H7 (cell line): Measurements from ENCODE around the gene ORMDL3. TPM values are rescaled to one million over a fixed set of nuclear protein-coding genes. Genes with fewer than 3 reads are reported as not detected.

ENCODE experiments used
- DNase-seq: peaks from one replicate; pipeline ENCODE4 v3.0.0; 2012
- H3K27me3 ChIP-seq: 2 replicates; pipeline ENCODE4 v1.6.0; 2011; ENCODE audit warnings: mild to moderate bottlenecking, low read length; ENCODE audit not compliant: control insufficient read depth, insufficient read depth
- H3K36me3 ChIP-seq: replicated peaks from 2 replicates; pipeline ENCODE4 v1.5.1; 2011; ENCODE audit warnings: low read length; ENCODE audit not compliant: control insufficient read depth, insufficient read depth
- H3K4me3 ChIP-seq: 2 replicates; pipeline ENCODE4 v1.5.1; 2011; ENCODE audit warnings: low read depth, mild to moderate bottlenecking, control low read depth, low read length, moderate library complexity; ENCODE audit not compliant: insufficient read depth
- total RNA-seq: library from RNA; depleted of rRNA; stranded (reverse); fragments of >200 nt; shearing (Covaris generic); gene quantifications from 2 replicates; pipeline ENCODE4 v1.2.3, GENCODE V29; 2014; rRNA removed

The ORMDL3 gene, protein sequence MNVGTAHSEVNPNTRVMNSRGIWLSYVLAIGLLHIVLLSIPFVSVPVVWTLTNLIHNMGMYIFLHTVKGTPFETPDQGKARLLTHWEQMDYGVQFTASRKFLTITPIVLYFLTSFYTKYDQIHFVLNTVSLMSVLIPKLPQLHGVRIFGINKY
- 33.3 and 39.7 TPM in 2 replicates for total RNA-seq

DNA sequence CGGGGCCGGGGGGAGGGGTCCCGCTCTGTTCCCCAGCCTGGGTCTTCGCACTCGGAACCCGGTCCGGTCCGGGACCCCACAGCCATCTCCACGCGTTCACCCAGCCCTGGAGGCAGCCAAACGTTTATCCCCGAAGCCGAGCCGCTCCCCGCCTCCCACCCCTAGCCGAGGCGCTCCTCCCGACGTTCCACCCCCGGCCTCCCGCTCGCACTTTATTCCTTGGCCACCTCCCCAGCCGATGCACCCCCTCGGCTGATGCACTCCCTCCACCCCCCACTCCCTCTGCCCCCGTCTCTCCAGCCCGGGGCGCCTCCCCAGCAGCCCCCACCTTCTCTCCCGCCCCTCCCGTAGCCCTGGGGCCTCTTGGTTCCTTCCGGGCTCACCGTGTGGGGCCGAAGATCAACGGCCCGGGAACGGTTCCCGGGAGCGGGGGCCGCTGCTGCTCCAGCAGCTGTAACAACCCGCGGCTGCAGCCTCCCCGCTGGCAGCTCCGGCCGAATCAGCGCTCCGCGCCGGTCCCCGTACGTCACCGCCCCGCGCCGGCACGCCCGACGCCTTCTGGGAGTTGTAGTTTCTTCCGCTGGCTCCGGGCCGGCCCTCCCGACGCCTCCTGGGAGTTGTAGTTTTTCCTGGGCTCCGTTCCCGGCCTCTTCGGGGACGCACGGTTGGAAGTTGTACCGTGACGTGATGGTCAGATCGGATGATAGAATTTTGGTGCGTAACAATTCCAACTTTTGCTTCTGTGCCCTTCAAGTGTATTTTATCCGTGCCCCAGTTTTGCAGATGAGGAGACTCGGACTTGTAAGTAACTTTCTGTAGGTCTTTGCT is at the start of gene ORMDL3, which contains the start of gene LRRC3C:
Gene ORMDL3 (minus strand): TSS at position 501 of the 828 bp plus-strand sequence. CDS start 3,398 bp downstream, outside the sequence.
Gene LRRC3C (plus strand): TSS at position 632 of the 828 bp plus-strand sequence. CDS start 13,792 bp downstream, outside the sequence.
- DNase-seq: peak; percentile 97
- Histone ChIP-seq H3K4me3 (peak within 1 kb of the TSS; percentile 71), H3K27me3 (no peaks in the 10 kb centered on the region), H3K36me3 (peaks cover 16% of the 10 kb centered on the region)

DNA sequence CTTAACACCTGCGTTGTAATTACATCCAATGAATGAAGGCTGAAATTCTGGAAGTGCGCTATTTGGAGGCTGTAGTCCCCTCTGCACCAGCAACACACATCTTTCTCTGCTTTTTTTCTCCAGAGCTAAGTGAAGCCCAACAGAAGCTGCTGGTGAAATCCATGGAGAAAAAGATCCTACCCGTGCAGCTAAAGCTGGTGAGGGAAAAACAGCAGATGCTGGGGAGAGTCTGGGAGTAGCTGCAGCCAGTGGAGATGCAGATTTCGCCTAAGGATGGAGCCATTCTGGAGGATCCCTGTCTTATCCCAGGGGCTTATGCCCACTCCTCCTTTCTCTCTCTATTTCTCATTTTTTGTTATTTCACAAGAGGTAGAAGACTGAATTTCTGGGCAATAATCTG is 48.4 kb upstream of the ORMDL3 start:
- no peak for DNase-seq
- Histone ChIP-seq H3K27me3 (no peaks in the 10 kb centered on the region; the same call in 1 of the 2 replicates), H3K36me3 (no peaks in the 10 kb centered on the region), H3K4me3 (no peak overlapping the region)

DNA sequence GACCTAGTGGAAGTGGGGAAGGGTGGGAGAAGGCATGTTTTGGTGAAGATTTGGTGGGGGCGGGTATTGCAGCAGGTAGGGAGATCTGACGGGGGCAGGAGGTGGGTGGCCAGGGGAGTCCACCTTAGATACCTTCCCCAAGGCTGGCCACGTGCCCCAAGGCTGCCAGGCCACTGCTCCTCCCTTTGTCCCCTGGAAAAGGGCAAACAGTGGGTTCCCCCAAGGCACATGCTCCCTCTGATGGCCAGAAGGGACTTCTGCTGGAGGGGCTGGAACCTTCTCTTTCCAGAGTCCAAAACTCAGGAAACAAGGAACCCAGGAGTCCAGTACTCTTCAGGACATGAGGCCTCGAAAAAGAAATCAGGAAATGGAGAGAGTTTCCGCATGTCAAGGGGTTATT is 47.0 kb upstream of the ORMDL3 start:
- no peaks in the 10 kb centered on the region for H3K36me3 ChIP-seq
- no peak overlapping the region for H3K4me3 ChIP-seq
- no peaks in the 10 kb centered on the region; the same call in 1 of the 2 replicates for H3K27me3 ChIP-seq
- no peak for DNase-seq

DNA sequence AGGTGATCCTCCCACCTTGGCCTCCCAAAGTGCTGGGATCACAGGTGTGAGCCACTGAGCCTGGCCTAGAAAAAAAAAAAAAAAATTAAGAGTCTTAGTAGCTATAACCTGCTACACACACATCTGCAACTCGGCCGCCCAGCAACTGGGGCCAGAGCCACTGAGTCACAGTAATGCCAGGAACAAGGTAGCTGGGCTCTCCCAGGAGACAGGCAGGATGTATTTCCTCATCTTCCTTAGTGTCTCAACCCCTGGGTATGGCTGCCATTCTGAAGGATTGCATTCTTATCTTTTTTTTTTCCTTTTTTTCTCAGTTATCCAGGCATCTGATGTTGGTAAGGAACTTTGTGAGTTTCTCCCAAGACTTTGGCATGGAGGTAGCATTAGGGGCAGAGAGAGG is 46.1 kb upstream of the ORMDL3 start:
- H3K36me3 ChIP-seq: no peaks in the 10 kb centered on the region
- no peak for DNase-seq
- H3K4me3 ChIP-seq: no peak overlapping the region
- no peaks in the 10 kb centered on the region; the same call in 1 of the 2 replicates for H3K27me3 ChIP-seq

DNA sequence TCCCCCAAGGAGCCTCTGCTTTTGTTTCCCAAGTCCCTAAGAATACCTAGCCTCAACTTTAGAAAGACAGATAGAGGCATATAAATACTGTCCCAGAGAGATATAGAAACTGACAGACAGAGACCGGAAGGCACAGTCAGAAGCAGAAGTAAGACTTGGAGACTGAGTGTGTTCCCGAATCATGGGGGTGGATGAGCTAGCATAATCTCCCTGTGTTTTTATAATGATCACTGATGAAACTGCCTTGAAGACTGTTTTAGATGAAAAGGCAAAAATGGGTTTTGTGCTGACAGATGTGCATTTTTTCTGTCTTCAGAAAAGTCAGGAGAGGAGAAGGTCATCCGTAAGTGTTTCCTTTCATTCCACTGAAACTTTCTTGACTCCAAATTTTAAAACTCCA is 44.9 kb upstream of the ORMDL3 start:
- DNase-seq: no peak
- H3K27me3 ChIP-seq: no peaks in the 10 kb centered on the region; the same call in 1 of the 2 replicates
- H3K4me3 ChIP-seq: no peak overlapping the region
- no peaks in the 10 kb centered on the region for H3K36me3 ChIP-seq

DNA sequence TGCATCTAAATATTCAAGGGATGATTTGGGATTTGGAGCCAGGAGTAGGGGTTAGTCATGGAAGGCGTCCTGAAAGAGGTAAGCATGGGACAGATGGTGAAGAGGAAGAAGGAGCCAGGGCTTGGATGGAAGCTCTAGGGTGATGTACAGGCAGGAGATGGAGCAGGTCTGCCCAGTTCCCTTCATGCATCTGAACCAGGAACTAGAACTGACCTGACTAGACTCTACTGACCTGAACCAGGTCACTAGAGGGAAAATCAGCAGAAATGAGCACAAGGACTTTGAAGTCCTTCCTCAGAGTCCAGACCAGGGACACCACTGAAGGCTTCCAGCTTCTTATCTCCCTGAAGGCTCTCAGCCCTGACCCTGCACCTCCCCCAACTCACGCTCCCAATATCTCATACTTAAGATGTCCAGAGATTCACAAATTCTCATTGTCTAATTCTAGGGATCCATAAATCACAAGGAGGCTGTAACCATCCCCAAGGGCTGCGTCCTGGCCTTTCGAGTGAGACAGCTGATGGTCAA is 43.7 kb upstream of the ORMDL3 start:
- DNase-seq: no peak
- Histone ChIP-seq H3K36me3 (no peaks in the 10 kb centered on the region), H3K4me3 (no peak overlapping the region), H3K27me3 (no peaks in the 10 kb centered on the region; the same call in 1 of the 2 replicates)

DNA sequence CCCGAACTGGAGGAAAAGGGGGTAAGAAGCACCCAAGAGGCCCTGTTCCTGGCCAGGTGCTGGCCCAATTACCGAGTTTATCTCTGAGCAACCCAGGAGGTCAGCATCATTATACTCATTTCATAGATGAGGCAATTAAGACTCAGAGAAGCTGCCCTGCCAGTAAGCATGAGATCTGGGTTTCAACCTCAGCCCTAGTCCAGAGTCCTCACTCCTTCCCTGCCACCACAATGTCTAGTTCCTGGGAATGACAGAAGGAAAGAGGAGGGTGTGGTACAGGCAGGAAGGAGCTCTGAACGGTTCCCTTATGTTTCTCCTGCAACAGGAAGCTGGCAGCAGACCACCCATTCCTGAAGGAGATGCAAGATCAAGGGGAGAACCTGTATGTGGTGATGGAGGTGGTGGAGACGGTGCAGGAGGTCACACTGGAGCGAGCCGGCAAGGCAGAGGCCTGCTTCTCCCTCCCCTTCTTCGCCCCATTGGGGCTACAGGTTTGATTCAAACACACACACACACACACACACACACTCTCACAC is 42.8 kb upstream of the ORMDL3 start:
- no peak for DNase-seq
- no peaks in the 10 kb centered on the region for H3K36me3 ChIP-seq
- no peaks in the 10 kb centered on the region; the same call in 1 of the 2 replicates for H3K27me3 ChIP-seq
- H3K4me3 ChIP-seq: no peak overlapping the region

DNA sequence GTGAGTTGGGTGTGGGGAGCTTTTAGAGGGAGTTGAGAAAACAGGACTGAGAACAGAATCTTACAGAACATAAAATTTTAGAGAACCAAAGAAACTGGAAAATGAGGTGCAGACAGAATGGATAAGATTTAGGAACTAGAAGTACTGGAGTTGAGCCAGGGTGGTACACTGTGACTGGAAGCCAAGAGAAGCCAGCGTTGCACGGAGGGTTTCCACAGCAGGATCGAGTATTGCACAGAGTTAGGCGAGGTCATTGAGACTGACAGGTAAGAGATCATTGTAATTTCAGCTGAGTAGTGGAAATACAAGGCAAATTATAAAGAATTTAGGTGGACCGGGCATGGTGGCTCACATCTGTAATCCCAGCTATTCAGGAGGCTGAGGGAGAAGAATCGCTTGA is 42.0 kb upstream of the ORMDL3 start:
- Histone ChIP-seq H3K4me3 (no peak overlapping the region), H3K36me3 (no peaks in the 10 kb centered on the region), H3K27me3 (no peaks in the 10 kb centered on the region; the same call in 1 of the 2 replicates)
- no peak for DNase-seq

DNA sequence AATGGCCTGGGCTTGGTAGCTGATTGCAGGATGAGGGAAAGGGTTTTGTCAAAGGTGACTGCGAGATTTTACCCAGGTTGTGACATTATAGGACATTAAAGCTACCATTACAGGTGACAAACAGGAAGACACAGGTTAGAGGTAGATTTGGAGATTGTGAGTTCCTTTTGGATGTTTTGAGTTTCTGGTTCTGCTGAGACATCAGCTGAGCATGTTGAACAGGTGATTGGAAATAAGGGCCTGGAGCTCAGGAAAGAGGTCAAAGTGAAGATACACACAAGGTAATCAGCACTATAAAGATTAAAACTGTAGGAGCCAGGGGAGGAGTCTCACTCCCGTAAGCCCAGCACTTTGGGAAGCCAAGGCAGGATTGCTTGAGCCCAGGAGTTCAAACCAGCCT is 41.4 kb upstream of the ORMDL3 start:
- no peak overlapping the region for H3K4me3 ChIP-seq
- no peaks in the 10 kb centered on the region for H3K36me3 ChIP-seq
- no peak for DNase-seq
- H3K27me3 ChIP-seq: no peaks in the 10 kb centered on the region; the same call in 1 of the 2 replicates

DNA sequence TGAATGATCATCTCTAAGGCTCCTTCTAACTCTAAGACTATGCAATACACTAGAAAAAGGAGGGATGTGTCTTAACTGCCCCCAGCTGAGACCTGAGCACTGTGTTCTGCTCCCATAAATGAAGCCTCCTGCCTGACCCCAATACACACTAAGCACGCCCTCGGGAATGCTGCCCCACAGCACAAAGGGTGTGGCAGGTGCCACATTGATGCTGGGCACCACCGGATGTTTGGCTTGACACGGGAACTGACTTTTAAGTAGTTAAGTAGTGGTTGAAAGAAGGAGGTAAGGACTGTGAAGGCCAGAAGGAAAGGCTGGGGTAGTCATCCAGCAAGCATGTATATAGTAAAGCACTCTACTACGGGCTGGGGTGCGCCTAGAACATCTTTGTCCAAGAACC is 39.4 kb upstream of the ORMDL3 start:
- H3K4me3 ChIP-seq: no peak overlapping the region
- H3K36me3 ChIP-seq: no peaks in the 10 kb centered on the region
- no peak for DNase-seq
- no peaks in the 10 kb centered on the region; the same call in 1 of the 2 replicates for H3K27me3 ChIP-seq

DNA sequence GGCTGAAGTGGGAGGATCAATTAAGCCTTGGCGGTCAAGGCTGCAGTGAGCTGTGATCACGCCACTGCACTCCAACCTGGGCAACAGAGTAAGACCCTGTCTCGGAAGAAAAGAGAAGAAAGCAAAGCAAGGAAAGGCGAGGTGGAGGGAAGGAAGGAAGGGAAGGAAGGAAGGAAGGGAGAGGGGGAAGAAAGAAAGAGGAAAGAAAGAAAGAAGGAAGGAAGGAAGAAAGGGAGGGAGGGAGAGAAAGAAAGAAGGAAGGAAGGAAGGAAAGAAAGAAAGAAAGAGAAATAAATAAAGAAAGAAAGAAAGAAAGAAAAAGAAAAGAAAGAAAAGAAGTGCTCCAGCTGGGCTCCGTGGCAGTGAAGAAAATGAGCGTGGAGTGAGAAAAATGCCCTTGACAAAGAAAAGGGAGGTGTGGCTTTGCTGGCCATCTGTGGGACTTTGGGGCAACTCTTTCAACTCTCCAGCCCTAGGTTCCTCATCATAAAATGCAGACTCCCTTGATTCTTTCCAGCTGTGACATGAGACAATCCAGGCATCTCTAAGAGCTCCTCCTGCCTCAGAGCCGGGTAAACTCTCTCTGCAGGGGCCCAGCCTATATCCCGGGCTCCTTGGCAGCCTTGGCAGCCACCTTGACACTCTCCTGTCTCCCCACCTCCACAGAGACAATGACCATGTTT is 37.8 kb upstream of the ORMDL3 start:
- DNase-seq: no peak
- H3K36me3 ChIP-seq: no peaks in the 10 kb centered on the region
- no peaks in the 10 kb centered on the region; the same call in 1 of the 2 replicates for H3K27me3 ChIP-seq
- no peak overlapping the region for H3K4me3 ChIP-seq

DNA sequence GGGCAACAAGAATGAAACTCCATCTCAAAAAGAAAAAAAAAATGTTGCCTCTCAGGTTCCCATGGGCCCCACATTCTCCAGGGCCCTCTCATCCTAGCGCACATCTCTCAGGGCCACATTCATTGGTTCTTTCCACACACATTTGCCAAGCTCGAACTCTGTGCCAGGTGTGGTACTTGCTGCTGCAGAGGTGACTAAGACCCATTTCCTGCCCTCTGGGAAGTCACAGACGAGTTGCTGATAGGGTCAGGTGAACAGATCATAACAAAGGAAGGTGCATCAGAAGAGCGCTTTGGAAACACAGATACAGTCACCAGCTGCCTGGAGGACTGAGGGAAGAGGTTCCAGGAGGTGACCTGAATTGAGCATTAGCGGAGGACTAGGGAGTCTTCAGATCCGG is 36.4 kb upstream of the ORMDL3 start:
- DNase-seq: no peak
- Histone ChIP-seq H3K27me3 (no peaks in the 10 kb centered on the region; the same call in 1 of the 2 replicates), H3K4me3 (no peak overlapping the region), H3K36me3 (no peaks in the 10 kb centered on the region)

DNA sequence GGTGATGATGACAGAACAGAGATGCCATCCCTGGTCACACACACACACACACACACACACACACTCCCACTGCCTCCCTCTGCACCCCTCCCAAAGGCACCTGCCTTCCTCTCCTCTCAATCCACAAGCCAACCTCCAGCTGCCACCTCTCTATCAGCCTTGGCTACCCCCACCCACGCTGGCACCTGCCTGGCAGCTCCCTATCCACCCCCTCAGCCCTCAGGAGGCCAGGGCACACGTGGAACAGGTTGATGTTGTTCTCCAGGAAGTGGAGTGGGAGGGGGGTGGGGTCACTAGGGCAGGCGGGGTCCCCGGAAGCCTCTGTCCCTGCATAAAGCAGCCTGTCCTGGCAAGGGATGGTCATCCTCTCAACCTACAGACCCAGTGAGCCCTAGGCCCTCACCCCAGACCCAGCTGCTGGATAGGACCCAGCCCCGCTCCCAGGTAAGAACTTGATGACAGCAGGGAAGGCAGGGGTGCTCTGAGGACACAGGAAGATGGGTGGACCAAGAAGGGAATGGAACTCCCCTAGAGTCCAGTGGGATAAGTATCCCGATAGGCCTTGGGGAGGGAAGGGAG is 35.3 kb upstream of the ORMDL3 start, which contains the start of gene GSDMA:
Gene GSDMA (plus strand): TSS at position 363 of the 579 bp plus-strand sequence. CDS start 2,684 bp downstream, outside the sequence.
- Histone ChIP-seq H3K4me3 (no peak within 1 kb of the TSS), H3K36me3 (no peaks in the 10 kb centered on the region), H3K27me3 (no peaks in the 10 kb centered on the region; the same call in 1 of the 2 replicates)
- no peak for DNase-seq
